ENCODE results near the gene RNF186.

The RNF186 gene

GRCh38 chr1:19809044-19809750, 5.9 kb downstream of the RNF186 start:
- no peak for TF ChIP-seq CTCF (IDR thresholded peaks at IDR 0.05)

DNA sequence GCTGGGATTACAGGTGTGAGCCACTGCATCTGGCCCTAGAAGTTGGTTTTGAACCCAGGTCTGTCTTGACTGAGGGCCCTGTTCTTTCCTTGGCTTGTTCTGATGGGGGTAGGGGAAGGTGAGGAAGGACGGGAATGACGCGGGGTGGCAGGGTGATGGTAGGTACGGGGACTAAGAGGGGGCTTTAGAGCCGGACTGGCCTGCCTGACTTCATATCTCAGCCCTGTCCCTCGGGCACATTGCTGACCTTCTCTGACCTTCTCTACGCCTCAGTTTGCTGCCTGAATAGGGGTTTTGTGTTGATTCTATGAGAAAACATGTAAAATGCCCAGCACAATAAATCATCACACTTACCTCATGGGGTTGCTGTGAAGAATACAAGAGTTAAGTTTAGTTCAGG, 6.7 kb downstream of the RNF186 start:
- no peak for TF ChIP-seq CTCF (IDR thresholded peaks at IDR 0.05)

GRCh38 chr1:19804831-19805251, 10.2 kb downstream of the RNF186 start:
- no peak for TF ChIP-seq CTCF (IDR thresholded peaks at IDR 0.05)

DNA sequence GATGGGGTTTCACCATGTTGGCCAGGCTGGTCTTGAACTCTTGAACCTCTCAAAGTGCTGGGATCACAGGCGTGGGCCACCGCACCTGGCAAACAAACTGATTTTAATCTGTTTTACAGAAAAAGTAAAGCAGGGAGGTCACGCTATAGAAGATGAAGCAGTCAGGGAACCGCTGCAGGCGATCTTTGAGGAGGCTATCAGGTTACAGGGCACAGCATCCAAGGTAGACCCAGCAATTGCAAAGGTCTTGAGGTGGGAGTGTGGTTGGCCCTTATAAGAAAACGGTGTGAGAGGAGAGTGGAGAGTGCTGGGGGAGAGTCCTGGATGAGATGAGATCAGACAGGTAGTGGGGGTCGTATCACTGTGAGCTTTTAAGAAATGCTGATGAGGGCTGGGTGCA, 12.8 kb downstream of the RNF186 start:
- no peak for TF ChIP-seq CTCF (IDR thresholded peaks at IDR 0.05)

GRCh38 chr1:19800076-19800804, 14.8 kb downstream of the RNF186 start:
- TF ChIP-seq CTCF (IDR thresholded peaks at IDR 0.05), result no peak

GRCh38 chr1:19799230-19800075, 15.6 kb downstream of the RNF186 start, which contains the start of gene TMCO4:
TMCO4 (minus strand) TSS chr1:19799916; CDS start chr1:19780758, 19,158 bp downstream.
- TF ChIP-seq CTCF (IDR thresholded peaks at IDR 0.05), result no peak

DNA sequence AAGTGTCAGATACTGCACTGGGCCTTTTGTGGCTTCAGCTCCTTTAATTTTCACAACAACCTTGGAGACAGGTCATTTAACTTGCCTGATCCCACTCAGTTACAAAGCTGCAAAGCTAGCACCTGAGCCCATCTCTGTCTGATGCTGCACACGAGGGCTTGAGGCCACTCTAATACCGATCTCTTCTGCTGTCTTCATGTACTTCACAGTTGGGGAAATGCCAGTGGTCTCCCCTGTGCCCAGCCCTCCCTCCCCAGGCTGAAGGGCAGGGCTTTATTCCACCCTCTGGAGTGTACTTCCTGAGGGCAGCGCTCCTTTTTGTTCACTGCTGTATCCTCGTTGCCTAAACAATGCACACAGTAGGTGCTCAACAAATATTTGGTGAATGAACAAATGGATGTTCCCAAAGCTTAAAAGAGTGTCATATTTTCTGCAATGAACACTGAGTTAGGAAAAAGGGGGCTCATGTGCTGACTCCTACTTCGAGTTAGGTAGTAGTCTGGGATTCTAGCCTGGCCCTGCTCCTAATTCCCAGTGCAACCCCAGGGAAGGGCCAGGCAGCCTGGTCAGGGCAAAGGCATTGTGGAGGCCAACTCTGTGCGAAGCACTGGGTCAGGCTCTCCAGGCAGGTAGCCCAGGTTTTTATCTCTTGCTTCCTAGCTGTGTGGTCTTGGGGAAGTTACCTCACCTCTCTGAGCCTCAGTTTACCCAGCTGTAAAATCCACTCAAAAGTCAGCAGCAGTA, 16.4 kb downstream of the RNF186 start:
- no peak for TF ChIP-seq CTCF (IDR thresholded peaks at IDR 0.05)

Data from LNCAP (cell line).